ENCODE measurements around the gene EIF4E2.

DNA sequence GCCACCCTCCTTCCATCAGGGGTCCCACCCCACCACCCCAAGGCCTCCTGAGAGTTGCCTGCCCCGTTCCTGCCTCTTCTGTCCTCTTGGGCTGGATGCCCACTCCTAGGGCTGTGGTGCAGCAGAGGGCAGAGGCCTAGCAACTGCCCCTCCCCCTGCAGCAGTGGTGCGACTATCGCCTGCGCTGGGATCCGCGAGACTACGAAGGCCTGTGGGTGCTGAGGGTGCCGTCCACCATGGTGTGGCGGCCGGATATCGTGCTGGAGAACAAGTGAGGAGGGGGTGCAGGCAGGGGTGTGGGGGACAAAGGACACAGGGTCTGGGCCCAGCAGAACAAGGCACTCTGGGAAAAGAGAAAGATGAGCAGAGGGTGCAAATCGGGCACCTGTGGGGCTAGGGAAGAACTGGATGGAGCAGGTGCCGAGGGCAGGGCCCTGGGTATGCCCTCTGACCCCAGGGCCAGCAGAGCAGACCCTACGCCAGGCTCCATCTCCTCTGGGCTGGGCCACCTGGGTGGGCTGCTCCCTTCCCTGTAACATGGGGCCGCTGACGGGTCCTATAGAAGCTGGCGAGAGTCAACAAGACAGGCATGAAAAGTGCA is 9.9 kb upstream of the EIF4E2 start:
- TF ChIP-seq, protein P1, sequence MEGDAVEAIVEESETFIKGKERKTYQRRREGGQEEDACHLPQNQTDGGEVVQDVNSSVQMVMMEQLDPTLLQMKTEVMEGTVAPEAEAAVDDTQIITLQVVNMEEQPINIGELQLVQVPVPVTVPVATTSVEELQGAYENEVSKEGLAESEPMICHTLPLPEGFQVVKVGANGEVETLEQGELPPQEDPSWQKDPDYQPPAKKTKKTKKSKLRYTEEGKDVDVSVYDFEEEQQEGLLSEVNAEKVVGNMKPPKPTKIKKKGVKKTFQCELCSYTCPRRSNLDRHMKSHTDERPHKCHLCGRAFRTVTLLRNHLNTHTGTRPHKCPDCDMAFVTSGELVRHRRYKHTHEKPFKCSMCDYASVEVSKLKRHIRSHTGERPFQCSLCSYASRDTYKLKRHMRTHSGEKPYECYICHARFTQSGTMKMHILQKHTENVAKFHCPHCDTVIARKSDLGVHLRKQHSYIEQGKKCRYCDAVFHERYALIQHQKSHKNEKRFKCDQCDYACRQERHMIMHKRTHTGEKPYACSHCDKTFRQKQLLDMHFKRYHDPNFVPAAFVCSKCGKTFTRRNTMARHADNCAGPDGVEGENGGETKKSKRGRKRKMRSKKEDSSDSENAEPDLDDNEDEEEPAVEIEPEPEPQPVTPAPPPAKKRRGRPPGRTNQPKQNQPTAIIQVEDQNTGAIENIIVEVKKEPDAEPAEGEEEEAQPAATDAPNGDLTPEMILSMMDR (IDR thresholded peaks at IDR 0.05; ENCODE audit: low read depth, low read length) = no peak
- no peak for TF ChIP-seq POLR2A (IDR thresholded peaks at IDR 0.05; ENCODE audit: extremely low read depth, insufficient read length)
- TF ChIP-seq, protein P2, sequence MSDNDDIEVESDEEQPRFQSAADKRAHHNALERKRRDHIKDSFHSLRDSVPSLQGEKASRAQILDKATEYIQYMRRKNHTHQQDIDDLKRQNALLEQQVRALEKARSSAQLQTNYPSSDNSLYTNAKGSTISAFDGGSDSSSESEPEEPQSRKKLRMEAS (IDR thresholded peaks at IDR 0.05; ENCODE audit: low read depth, low read length) = no peak

All from NB4 (cell line).